ENCODE data around the gene NFS1. TPM values are rescaled to one million over a fixed set of nuclear protein-coding genes. Genes with fewer than 3 reads are reported as not detected.

Gene NFS1
- total RNA-seq, 1 donor from 2014 or later = 19.5 TPM

DNA sequence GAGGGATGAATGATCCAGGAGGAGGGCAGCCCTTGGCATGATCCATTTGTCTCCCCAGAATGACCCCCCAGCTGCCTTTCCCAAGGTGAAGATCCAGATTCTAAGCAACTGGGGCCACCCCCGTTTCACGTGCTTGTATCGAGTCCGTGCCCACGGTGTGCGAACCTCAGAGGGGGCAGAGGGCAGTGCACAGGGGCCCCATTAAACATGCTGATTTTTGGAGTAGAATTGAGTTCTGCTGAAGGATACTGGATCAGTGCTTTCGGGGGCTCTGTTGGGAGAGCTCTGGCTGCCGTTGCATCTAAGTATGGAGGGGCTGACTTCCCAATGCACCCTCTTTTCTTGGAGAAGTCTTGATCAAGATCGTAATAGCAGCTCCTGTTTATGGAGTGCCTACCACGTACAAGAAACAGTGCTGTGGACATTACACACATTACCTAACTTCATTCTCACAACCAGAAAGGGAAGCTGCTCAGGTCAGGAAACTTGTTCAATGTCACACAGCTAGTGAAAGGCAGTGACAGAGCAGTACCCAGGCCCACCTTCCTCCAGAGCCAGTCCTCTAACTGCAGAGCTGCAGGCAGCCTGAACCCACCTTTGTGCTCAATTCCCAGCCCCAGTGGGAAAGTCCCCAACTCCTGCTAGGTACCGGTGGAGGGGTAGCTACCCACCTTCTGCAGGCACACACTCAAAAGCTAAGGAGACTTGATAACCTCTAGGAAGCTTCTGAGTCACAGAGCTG is 78.2 kb downstream of the NFS1 start:
- H3K4me1 ChIP-seq = peaks cover 18% of the 10 kb centered on the region
- H3K27me3 ChIP-seq = no peaks in the 10 kb centered on the region
- DNase-seq (no peak), ATAC-seq (no peak)
- H3K36me3 ChIP-seq = peaks cover 31% of the 10 kb centered on the region
- H3K27ac ChIP-seq = no peak overlapping the region
- intact Hi-C loops (cut with DNase I) = no loop called here
- no peaks in the 10 kb centered on the region for H3K9me3 ChIP-seq
- TF ChIP-seq, protein P1, sequence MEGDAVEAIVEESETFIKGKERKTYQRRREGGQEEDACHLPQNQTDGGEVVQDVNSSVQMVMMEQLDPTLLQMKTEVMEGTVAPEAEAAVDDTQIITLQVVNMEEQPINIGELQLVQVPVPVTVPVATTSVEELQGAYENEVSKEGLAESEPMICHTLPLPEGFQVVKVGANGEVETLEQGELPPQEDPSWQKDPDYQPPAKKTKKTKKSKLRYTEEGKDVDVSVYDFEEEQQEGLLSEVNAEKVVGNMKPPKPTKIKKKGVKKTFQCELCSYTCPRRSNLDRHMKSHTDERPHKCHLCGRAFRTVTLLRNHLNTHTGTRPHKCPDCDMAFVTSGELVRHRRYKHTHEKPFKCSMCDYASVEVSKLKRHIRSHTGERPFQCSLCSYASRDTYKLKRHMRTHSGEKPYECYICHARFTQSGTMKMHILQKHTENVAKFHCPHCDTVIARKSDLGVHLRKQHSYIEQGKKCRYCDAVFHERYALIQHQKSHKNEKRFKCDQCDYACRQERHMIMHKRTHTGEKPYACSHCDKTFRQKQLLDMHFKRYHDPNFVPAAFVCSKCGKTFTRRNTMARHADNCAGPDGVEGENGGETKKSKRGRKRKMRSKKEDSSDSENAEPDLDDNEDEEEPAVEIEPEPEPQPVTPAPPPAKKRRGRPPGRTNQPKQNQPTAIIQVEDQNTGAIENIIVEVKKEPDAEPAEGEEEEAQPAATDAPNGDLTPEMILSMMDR (IDR thresholded peaks at IDR 0.05) = no peak
- H3K4me3 ChIP-seq = no peak overlapping the region

DNA sequence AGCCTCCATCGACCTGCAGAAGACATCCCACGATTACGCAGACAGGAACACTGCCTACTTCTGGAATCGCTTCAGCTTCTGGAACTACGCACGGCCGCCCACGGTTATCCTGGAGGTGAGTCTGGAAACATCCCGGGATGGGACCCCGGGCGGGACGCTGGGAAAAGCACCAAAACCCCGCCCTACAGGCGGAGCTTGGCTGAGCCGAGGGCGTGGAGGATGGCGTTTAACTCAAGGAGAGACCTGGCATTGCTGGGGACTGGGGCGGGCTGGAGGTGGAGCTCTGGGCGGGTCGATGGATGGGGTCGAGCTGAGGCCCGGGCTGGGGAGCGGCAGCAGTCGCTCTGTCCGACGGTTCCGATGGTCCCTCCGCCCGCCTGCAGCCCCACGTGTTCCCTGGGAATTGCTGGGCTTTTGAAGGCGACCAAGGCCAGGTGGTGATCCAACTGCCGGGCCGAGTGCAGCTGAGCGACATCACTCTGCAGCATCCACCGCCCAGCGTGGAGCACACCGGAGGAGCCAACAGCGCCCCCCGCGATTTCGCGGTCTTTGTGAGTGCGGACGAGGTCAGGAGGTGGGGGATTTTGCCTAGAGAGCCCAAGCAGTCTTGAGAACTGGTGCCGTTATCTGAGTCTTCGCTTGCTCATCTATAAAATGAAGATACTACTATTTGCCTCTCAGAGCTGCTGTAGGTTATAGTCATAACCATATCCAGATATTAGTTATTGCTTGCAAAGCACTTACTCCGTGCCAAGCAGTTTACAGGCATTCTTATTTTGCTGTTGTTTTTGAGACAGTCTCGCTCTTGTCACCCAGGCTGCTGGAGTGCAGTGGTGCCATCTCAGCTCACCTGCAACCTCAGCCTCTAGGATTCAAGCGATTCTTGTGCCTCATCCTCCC is 79.7 kb downstream of the NFS1 start:
- peak; percentile 89 for DNase-seq
- peaks cover 16% of the 10 kb centered on the region for H3K36me3 ChIP-seq
- ATAC-seq = peak; percentile 47
- no peak overlapping the region for H3K27ac ChIP-seq
- peak overlapping the region; percentile 51 for H3K4me3 ChIP-seq
- no peaks in the 10 kb centered on the region for H3K9me3 ChIP-seq
- intact Hi-C loops (cut with DNase I) = no loop called here
- TF ChIP-seq, protein P1 (IDR thresholded peaks at IDR 0.05) = peak; percentile 28
- H3K27me3 ChIP-seq = no peaks in the 10 kb centered on the region
- H3K4me1 ChIP-seq = peaks cover 23% of the 10 kb centered on the region

DNA sequence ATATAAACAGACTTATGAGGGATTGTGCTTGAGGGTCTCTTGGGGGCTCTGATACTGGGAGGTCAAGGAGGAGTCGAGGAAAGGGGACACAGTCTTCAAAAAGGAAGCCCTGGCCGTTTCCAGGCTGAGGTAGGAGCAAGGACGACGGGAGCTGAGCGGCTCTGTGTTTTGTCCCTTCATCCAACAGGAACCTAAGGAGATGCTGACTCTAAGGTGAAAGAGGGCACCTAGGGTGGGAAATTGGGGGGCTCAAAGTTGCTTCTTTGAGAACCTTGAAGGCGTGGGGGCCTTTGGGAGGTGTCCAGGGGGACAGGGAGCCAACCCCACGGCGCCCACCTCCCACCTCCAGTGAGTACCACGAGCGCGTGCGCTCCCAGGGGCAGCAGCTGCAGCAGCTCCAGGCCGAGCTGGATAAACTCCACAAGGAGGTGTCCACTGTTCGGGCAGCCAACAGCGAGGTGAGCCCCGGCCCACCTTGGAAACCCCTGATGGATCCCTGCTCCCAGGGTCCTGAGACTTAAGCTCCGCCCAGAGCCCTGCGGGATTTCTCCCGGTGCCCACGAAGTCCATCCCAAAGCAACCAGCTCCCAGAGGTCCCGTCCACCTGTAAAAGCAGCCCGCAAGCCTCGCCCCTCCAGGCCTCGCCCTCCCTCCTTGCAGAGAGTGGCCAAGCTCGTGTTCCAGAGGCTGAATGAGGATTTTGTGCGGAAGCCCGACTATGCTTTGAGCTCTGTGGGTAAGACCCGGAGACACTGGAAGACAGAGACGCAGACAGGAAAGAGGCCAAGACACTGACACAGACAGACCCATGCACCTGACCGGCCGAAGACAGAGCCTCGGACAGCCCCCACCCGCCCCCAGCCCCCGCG is 80.7 kb downstream of the NFS1 start:
- H3K27me3 ChIP-seq = no peaks in the 10 kb centered on the region
- H3K27ac ChIP-seq = no peak overlapping the region
- DNase-seq (no peak), ATAC-seq (no peak)
- peaks cover 23% of the 10 kb centered on the region for H3K4me1 ChIP-seq
- intact Hi-C loops (cut with DNase I) = no loop called here
- H3K36me3 ChIP-seq = peaks cover 15% of the 10 kb centered on the region
- TF ChIP-seq, protein P1 (IDR thresholded peaks at IDR 0.05) = no peak
- no peaks in the 10 kb centered on the region for H3K9me3 ChIP-seq
- H3K4me3 ChIP-seq = peak overlapping the region; percentile 51

Other genes starting within 250 kb of the NFS1 start
- 21.7 TPM for gene CEP250, start 243.8 kb downstream of the NFS1 start, total RNA-seq
- not detected for gene C20orf173, start 169.7 kb downstream of the NFS1 start, total RNA-seq
- 179 TPM for gene ERGIC3, start 157.3 kb downstream of the NFS1 start, total RNA-seq
- gene SPAG4, start 83.5 kb downstream of the NFS1 start, total RNA-seq = 2.9 TPM
- 179 TPM for gene CPNE1, start 34.5 kb downstream of the NFS1 start, total RNA-seq
- 72.5 TPM for gene RBM12, start 34.5 kb downstream of the NFS1 start, total RNA-seq
- 77.9 TPM for gene ROMO1, start 53 bp upstream of the NFS1 start, total RNA-seq
- 298 TPM for gene RBM39, start 42.9 kb upstream of the NFS1 start, total RNA-seq
- gene PHF20, start 72.7 kb upstream of the NFS1 start, total RNA-seq = 56.5 TPM

Measured in upper lobe of right lung (tissue), 1 donor.